CD4-positive, alpha-beta T cell (primary cell): Measurements from ENCODE around the gene SPDEF. TPM values are rescaled to one million over a fixed set of nuclear protein-coding genes. Genes with fewer than 3 reads are reported as not detected.

Experiments used
- ATAC-seq: fragments of 200-7000 bp; cut with Tn5 transposase; one replicate; pipeline ENCODE4 v1.10.0; 2022; ENCODE audit warnings: mild to moderate bottlenecking; ENCODE audit not compliant: poor library complexity
- CTCF ChIA-PET: fragments of 350-600 bp; sonication (Branson Sonifier 250); formaldehyde crosslinking; loops from one replicate; lab custom pipeline; 2021; ENCODE audit warnings: antibody characterized with exemption, inconsistent platforms; lab: Charles Lee
- POLR2A ChIA-PET: fragments of 350-600 bp; sonication (Branson Sonifier 250); formaldehyde crosslinking; loops from one replicate; lab custom pipeline; 2021; ENCODE audit warnings: antibody characterized with exemption, inconsistent platforms; lab: Charles Lee
- DNase-seq, 14 experiments: peaks; one replicate each; pipeline ENCODE4 v3.0.0-alpha.2; 2013 to 2020; ENCODE audit warnings: mixed read lengths in 2 of 14
- H3K27ac ChIP-seq, 2 donors: one replicate each; pipeline versions ENCODE4 v1.5.1 to v1.7.0; 2013; ENCODE audit warnings: low read length in 2 of 2, low read depth in 1 of 2, mild to moderate bottlenecking in 1 of 2
- H3K27me3 ChIP-seq, 2 experiments: 1 replicate in 1 of 2; 2 replicates in 1 of 2; pipeline versions ENCODE4 v1.6.1 to v1.7.0; 2013; ENCODE audit warnings: low read length in 2 of 2, control low read depth in 1 of 2, mild to moderate bottlenecking in 1 of 2, moderate library complexity in 1 of 2; ENCODE audit not compliant: insufficient read depth in 2 of 2, control insufficient read depth in 1 of 2
- H3K36me3 ChIP-seq: one replicate; pipeline ENCODE4 v1.6.1; 2013; ENCODE audit warnings: low read length, control low read depth; ENCODE audit not compliant: insufficient read depth
- H3K4me1 ChIP-seq: one replicate; pipeline ENCODE4 v1.6.1; 2013; ENCODE audit warnings: low read length, control low read depth; ENCODE audit not compliant: insufficient read depth
- H3K4me3 ChIP-seq: one replicate; pipeline ENCODE4 v1.5.1; 2013; ENCODE audit warnings: mild to moderate bottlenecking, low read length, moderate library complexity
- H3K9me3 ChIP-seq, 2 experiments: 1 replicate in 1 of 2; 2 replicates in 1 of 2; pipeline versions ENCODE4 v1.6.1 to v1.7.0; 2013; ENCODE audit warnings: low read length in 2 of 2, mild to moderate bottlenecking in 2 of 2, control low read depth in 1 of 2, moderate library complexity in 1 of 2; ENCODE audit not compliant: control insufficient read depth in 1 of 2, insufficient read depth in 1 of 2
- H3K27ac Mint-ChIP-seq: one replicate; pipeline ENCODE4 v1.8.0; 2020; ENCODE audit warnings: mixed read lengths
- H3K27me3 Mint-ChIP-seq: one replicate; pipeline ENCODE4 v1.8.0; 2021; ENCODE audit warnings: mixed read lengths
- H3K36me3 Mint-ChIP-seq: one replicate; pipeline ENCODE4 v1.8.0; 2021; ENCODE audit warnings: low read depth, mixed read lengths
- H3K4me1 Mint-ChIP-seq: one replicate; pipeline ENCODE4 v1.8.0; 2021; ENCODE audit warnings: low read depth, mixed read lengths
- H3K4me3 Mint-ChIP-seq: one replicate; pipeline ENCODE4 v1.8.0; 2020; ENCODE audit warnings: mild to moderate bottlenecking, mixed read lengths
- H3K9me3 Mint-ChIP-seq: one replicate; pipeline ENCODE4 v1.8.0; 2020; ENCODE audit warnings: mixed read lengths
- CTCF ChIP-seq: fragments of 200-600 bp; IDR thresholded peaks from one replicate; pipeline ENCODE4 v1.8.0; 2022; ENCODE audit warnings: antibody characterized with exemption, mild to moderate bottlenecking
- intact Hi-C, 2 experiments: fragments of 100-400 bp; cut with DNase I in 1 of 2; cut with micrococcal nuclease in 1 of 2; formaldehyde crosslinking; loops; one replicate each; pipeline versions ENCODE4 v1.15.1 to v1.9.0; 2023 to 2025; cut with DNase I, micrococcal nuclease
- total RNA-seq, 174 experiments: library from RNA in 2 of 174; stranded (reverse) in 2 of 174; gene quantifications; one replicate each; pipeline ENCODE4 v1.2.3 and lab custom pipeline; 2021 to 2026

The SPDEF gene
- total RNA-seq, 2 experiments from 2014 or later, result 0.17 to 0.36 TPM

- Histone ChIP-seq H3K9me3 (no peaks in the 10 kb centered on the region), H3K27me3 (no peaks in the 10 kb centered on the region), H3K4me1 (peaks cover 3% of the 10 kb centered on the region), H3K4me3 (no peak overlapping the region), H3K36me3 (peaks cover 44% of the 10 kb centered on the region), H3K27ac (no peak overlapping the region)
- Mint-ChIP-seq H3K36me3 (peaks cover 39% of the 10 kb centered on the region), H3K9me3 (no peaks in the 10 kb centered on the region), H3K4me3 (no peak overlapping the region), H3K27me3 (no peaks in the 10 kb centered on the region), H3K4me1 (peaks cover 24% of the 10 kb centered on the region), H3K27ac (no peak overlapping the region)
- ATAC-seq, result no peak
- no peak for DNase-seq
- intact Hi-C loops, result no loop called here
- CTCF ChIA-PET, result no interaction called here
- TF ChIP-seq CTCF, result no peak
- POLR2A ChIA-PET, result no interaction called here
These were observed 33.6 kb upstream of the SPDEF start for GRCh38 chr6:34589691-34590090.

- POLR2A ChIA-PET, result no interaction called here
- Histone ChIP-seq H3K27ac (no peak overlapping the region), H3K36me3 (peaks cover 44% of the 10 kb centered on the region), H3K4me1 (peaks cover 3% of the 10 kb centered on the region), H3K9me3 (no peaks in the 10 kb centered on the region), H3K4me3 (no peak overlapping the region), H3K27me3 (no peaks in the 10 kb centered on the region)
- Mint-ChIP-seq H3K9me3 (no peaks in the 10 kb centered on the region), H3K4me3 (no peak overlapping the region), H3K27me3 (no peaks in the 10 kb centered on the region), H3K27ac (no peak overlapping the region), H3K36me3 (peaks cover 43% of the 10 kb centered on the region), H3K4me1 (peaks cover 22% of the 10 kb centered on the region)
- TF ChIP-seq CTCF, result no peak
- ATAC-seq (no peak), DNase-seq (no peak)
- intact Hi-C loops, result no loop called here
- CTCF ChIA-PET, result interaction anchor here (1.0 kb wide), 1 partner anchor 340 kb away, joined by 3 read pairs; no protein-coding TSS in a partner anchor
These were observed 33.0 kb upstream of the SPDEF start for GRCh38 chr6:34589140-34589539.

- H3K9me3 ChIP-seq, result no peaks in the 10 kb centered on the region
- POLR2A ChIA-PET, result no interaction called here
- H3K27ac ChIP-seq, result no peak overlapping the region
- no peak for DNase-seq
- H3K36me3 ChIP-seq, result peaks cover 44% of the 10 kb centered on the region
- H3K4me3 Mint-ChIP-seq, result no peak overlapping the region
- H3K4me1 ChIP-seq, result peaks cover 3% of the 10 kb centered on the region
- CTCF ChIA-PET, result no interaction called here
- no peak for TF ChIP-seq CTCF
- H3K27me3 Mint-ChIP-seq, result no peaks in the 10 kb centered on the region
- ATAC-seq, result no peak
- peaks cover 38% of the 10 kb centered on the region for H3K36me3 Mint-ChIP-seq
- no peak overlapping the region for H3K4me3 ChIP-seq
- H3K4me1 Mint-ChIP-seq, result peaks cover 12% of the 10 kb centered on the region
- H3K27ac Mint-ChIP-seq, result no peak overlapping the region
- intact Hi-C loops, result no loop called here
- H3K9me3 Mint-ChIP-seq, result no peaks in the 10 kb centered on the region
- no peaks in the 10 kb centered on the region for H3K27me3 ChIP-seq
These were observed 31.7 kb upstream of the SPDEF start for GRCh38 chr6:34587851-34588250.
